NCI-H510A (cell line): ENCODE results near the gene GAN.

Source experiments
- DNase-seq: peaks from one replicate; lab custom pipeline; 2025; lab: John Stamatoyannopoulos, UW

Gene GAN

DNA sequence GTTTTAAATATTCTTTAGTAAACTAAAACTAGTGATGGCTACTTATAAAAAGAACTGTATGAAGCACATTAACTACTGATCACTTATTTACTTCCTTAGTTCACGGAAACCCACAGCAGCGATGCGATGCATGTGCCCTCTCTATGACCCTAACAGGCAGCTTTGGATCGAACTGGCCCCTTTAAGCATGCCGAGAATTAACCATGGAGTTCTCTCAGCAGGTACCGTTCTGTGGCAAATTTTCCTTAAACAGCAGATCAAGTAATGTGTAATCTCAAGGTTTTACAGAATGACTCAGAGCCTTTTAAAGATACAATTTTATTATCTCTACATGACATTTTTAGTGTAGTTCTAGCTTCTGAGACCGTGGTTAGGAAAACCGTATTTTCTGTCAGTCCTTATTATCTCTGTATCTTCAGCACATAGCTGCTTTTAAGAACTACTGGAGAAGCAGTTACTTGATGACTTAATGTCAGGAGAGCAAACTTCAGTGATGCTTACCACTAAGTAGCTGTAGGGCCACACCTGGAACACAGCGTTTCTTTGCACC lies 43.0 kb downstream of the GAN start:
- DNase-seq = no peak

DNA sequence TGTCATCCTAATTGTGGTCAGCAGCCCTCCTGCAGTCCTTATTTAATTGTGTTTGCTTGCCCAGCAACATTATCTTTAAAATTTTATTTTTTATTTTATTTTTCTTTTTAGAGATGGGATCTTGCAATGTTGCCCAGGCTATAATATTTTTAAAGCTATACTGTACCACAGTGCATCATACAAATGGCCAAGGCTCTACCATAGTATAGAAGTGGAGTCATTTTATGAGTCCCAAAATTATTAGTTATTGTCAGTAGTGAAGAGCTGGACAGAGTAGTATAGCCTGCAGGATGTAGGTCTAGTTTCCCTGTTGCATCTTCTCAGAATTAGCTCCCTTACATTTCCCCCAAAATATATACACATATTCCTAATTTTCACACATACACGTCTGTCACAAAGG lies 44.1 kb downstream of the GAN start:
- no peak for DNase-seq

DNA sequence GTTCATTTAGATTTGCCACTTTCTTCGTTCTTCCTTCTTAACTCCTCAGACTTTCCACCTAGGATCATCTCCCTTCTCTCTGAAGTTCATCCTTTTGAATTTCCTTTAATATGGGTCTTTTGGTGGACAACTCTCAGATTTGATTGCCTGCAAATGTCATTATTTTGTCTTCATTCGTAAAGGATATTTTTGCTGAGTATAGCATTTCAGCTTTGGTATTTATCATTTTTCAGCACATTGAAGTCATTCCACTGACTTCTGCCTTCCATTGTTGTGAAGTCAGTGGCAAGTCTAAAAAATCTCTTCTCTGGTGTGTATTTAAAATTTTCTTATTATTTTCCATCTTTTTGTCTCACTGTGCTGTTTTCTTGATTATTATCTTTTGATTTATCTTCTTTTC lies 45.4 kb downstream of the GAN start:
- no peak for DNase-seq

DNA sequence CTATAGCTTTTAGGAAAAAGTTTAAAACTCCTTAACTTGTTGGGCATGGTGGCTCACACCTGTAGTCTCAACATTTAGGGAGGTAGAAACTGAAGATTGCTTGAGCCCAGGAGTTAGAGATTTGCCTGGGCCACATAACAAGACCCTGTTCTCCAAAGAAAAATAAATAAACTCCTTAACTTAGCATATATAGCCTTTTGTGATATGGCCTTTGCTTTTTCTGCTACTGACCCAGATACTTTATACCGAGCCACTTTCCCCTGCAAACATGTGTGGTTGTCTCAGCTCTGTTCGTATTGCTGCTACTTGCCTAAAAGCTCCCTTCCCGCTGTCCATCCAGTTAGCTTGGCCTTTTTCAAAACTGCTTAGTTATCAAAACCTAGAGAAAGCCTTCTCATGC lies 51.0 kb downstream of the GAN start:
- DNase-seq = no peak

DNA sequence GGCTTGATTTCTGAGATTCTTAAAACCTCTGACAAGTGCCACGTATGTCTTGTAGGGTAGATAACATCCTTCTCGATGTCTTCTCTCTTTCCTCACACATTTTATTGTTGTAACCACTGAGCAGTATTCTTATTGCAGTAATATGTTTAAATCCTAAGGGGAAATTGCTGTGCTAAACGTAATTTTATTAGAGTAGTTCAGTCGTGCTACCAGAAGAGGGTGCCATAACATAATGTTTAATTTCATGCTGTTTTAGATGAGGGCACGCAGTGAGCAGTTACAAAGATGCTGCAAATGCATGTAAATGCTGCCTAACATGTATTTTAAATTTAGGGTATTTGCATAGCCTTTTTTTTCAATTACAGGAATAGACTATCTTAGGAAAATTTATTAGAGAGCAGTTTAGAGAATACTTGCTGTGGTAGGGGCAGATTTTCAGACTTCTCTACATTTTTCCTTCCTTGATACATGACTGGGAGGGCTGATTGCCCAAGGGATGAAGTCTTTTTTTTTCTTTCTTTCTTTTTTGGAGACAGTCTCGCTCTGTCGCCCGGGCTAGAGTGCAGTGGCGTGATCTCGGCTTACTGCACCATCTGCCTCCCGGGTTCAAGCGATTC lies 51.7 kb downstream of the GAN start:
- no peak for DNase-seq

DNA sequence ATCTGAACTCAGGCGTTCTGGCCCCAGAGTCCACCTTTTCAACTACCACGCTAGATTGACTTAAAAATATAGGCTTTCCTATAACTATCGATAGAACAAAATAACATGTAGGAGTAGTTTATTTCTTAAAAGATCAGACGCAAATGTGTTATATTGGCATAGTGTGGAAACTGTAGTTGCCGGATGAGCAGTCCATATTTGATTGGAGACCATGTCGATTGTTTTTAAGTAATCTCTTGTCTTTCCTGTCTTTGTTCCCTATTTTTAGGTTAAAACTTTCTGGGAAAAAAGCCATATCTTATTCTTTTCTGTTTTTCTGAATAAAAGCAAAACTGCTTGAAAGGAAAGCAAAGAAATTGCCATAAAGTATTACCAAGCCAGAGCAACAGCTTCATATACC lies 53.1 kb downstream of the GAN start:
- no peak for DNase-seq

DNA sequence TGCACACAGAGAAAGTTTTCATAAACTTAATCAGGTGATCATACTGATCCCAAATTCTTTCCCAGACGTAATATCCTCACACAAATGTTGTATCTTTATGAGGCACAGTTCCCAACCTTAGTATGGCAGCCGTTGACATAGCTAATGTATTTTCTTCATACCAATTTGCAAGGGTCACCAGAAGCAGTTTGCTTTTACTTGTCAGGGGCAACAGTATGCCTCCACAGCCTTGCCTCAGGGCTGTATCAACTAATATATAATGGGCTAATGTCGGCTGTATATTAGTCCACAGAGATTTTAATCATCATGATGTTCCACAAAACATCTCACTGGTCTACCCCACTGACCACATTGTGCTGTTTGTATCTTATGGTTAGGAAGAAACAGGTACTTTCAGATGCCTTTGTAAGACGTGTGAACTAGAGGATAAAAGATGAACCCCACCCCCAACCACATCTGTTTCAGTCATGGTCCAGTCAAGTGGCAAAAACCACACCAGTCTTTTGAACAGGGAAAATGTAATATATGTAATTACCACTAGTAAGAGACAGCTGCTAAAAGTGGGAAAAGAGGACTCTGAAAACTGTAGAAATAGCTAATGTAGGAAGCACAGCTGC lies 55.2 kb downstream of the GAN start:
- no peak for DNase-seq

DNA sequence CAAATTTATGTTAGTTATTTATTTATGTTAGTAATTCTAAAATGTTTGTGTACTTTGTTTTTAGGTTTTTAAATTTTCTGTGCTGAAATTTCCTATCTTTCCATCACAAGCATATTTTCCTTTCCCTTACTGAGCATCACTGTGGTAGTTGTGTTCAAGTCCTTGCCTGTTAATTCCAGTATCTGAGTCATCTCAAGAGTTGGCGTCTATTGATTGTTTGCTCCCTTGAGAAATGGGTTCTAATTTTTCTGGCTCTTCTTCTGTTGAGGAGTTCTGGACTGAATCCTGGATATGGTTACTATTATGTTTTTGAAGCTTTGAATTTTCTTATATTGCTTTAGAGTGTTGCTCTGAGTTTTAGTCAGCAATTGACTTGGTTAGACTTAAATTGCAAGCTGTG lies 56.3 kb downstream of the GAN start:
- DNase-seq = no peak

DNA sequence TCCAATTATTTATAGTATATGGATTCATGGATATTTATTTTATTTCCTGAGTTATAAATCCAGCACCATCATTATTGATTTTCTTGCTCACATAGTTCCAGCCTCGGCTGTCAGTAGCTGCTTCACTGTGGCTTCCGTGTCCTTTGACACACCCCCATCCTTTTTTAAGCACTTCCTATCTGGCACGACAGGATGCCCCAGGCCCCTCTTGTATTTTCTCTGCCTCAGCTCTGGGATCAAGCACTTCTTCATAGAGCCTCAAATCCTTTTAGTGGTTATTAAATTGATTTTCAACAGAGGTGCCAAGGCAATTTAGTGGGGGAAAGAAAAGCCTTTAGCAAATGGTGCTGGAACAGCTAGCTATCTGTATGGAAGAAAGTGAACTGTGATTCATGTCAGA lies 59.8 kb downstream of the GAN start:
- DNase-seq = no peak

DNA sequence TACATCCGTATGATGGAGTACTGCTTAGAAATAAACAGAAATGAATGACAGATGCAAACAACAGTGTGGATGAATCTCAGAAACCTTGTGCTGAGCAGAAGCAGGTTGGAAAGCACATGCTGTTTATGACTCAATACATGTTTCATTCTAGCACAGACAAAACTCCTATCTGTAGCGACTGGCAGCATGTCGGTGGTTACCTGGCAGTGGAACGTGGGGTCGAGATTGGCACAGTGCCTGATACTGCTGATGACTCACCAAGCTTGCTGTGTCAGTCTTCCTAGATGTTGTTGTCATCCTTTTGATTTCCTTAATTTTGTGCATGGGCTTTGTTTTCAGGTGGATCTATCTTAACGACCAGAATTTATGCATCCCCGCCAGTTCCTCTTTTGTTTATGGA lies 62.1 kb downstream of the GAN start:
- DNase-seq = no peak

DNA sequence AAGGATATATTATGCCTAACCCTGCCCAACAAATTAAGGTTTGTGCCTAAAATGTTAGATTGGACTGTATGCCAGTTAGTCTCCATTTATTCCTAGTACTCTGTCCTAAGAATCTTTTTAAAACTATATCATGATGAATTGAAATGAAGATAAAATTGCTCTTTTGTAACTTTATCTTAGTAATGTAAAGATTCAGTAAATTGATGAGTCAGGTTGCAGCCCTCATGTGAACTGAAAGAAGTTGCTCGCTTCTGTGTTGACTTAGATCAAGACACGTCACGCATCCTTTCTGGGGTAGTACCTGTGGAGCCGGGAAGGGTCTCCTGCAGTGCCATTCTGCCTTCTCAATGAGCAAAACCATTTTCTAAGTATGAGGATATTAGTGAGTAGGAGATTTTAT lies 63.3 kb downstream of the GAN start:
- DNase-seq = no peak

DNA sequence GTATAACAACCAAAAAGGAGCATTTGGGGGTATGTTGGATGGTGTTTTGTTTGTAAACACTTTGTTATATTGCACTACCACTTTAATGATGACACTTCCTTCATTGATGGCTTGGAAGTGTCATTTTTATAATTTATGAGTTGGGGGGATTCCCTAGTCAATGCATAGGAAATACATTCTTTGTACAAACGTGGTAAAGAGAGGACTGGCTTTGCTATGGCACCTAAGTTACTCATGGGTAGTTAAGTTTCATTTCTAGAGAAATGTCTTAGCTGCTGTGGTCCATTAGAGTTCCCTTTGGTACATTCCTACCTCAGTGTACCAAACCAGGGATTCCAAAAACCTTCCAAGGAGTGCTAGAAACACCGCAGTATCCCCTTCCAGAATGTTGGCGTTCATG lies 66.2 kb downstream of the GAN start:
- DNase-seq = no peak

DNA sequence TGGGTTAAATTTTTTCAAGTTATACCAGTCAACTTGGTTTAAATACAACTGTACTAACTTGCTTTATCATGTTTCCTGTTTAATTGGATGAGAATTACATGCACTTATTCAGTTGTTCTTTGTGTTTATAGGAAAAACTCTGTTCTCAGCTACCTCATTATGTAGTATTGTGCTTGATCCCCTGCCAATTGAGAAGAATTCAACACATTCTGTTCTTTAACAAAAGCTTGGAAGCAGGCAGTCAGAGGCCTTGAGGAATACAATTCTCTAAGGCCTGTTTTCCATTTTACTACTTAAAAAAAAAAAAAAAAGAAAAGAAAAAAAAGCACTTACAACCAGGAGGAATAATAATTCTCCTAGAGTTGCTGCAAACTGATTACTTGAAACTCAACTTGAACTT lies 69.2 kb downstream of the GAN start:
- DNase-seq = no peak

DNA sequence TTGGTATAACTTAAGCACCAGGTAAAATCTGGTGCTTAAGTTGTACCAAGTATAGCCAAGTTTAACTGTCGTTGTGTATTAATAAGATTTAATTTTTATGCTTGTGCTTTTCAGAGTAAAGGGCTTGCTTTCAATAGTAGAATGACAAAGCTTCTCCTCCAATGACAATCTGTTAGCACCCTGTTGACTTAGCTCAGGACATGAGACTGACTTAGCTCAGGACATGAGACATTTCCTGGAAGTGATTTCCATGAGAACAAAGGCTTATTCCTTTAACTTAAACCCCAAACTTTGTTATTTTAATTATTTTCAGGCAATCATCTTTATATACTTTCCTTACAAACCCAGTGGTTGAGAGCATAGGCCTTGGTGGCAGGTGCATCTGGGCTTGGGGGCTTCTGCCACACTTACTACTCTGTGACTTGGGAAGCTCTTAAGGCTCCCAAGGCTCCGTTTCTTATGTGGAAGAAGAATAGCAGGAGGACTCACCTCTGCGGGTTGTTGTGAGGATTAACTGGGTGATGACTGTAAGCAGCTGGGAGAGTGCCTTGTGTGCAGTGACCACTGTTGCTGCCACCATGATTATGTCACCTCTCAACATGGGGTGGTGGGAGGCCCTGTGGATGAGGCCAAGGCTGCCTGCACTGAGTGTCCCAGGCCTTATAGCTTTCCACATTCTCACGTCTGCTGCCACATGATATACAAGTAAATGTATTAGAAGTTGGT lies 70.4 kb downstream of the GAN start:
- no peak for DNase-seq

DNA sequence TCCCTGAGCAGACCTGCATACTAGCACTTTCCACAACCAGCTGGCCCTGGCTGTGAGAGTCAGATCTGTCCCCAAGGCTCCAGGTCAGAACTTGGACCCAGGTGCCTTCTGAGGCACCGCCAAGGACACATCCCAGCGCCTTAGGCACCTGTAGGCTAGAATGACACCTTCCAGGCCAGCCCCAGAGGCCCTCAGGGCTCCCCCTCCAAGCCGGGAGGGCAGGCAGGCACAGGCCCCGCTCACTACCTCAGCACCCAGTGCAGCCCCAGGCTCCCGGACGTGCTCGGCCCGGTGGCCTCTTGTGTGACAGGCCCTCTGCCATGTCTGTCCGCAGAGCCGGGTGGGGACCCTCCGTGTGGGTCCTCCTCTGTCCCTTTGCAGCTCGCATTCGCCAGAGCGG lies 73.6 kb downstream of the GAN start:
- no peak for DNase-seq

DNA sequence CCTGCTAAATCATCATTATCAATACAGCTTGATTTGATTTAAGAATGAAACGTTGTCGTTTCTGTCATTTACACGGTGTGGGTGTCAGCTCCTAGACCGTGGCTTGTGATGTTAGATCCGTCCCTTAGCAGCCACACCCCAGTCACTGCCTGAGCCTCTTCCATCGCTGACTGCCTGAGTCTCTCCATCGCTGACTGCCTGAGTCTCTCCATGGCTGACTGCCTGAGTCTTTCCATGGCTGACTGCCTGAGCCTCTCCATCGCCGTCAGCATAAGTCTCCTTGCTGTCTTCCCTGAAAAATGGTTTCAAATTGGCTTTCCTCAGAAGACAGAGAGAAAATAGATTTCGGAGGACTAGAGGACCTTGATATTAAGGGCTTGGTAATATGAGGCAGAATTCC lies 76.1 kb downstream of the GAN start:
- no peak for DNase-seq

DNA sequence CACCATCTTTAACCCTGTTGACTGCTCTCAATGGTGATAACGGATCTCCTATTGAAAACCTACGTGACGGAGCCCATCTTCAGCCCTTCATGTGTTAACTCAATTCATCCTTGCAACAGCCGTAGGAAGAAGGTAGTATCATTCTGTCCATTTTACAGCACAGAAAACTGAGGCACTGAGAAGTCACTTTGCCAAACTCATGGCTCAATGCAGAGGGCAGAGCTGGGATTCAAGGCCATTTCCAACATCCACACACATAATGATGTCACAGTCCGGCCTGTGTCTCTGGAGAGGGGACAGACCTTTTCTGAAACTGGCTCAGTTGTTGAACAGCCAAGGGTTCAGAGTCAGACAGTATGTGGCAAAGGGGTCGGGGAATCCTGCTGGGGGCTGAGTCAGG lies 77.2 kb downstream of the GAN start:
- no peak for DNase-seq

DNA sequence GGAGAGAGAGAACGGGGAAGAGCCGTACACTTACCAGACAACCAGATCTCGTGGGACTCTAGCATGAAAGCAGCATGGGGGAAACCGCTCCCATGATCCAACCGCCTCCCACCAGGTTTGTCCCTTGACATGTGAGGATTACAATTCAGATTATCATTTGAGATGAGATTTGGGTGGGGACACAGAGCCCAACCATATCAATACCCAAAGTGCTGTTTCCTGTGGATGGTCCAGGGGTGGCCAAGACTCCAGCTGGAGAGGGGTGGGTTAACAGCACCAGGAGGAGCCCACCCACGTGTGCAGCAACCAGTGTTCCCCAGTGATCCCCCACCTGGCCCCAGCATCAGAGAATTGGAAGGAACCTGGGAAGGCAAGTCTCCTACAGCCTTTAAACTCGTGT lies 79.7 kb downstream of the GAN start:
- no peak for DNase-seq

DNA sequence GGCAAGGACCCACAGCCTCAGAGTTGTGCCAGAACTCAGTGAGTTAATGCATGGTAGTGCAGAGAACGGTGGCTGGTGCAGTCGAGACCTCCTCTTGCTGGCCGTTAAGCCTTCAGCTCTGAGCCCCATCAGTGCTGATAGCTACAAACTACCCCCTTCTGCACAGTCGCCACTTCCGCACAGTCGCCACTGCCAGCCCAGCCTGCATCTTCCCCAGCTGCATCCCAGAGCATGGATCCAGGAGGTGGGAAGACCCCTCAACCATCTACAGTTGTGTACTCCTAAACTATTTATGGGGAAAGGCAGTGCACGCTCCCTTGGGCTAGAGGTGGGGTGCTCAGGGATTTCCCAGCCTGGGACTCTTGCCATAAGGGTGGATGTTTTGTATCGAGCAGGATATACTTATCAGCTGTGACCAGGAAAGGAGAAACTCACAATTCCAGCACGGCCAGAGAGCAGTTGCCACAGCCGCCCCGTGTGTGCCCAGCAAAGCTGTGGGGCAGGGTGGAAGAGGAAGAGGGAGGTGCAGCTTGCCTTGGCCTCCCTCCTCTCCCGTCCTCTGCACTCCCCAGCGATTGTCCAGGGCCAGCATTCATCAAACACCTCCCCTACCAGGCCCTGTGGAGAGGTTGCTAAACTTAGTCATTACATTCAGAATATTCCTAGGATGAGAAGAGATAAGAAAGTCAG lies 80.3 kb downstream of the GAN start:
- DNase-seq = no peak

DNA sequence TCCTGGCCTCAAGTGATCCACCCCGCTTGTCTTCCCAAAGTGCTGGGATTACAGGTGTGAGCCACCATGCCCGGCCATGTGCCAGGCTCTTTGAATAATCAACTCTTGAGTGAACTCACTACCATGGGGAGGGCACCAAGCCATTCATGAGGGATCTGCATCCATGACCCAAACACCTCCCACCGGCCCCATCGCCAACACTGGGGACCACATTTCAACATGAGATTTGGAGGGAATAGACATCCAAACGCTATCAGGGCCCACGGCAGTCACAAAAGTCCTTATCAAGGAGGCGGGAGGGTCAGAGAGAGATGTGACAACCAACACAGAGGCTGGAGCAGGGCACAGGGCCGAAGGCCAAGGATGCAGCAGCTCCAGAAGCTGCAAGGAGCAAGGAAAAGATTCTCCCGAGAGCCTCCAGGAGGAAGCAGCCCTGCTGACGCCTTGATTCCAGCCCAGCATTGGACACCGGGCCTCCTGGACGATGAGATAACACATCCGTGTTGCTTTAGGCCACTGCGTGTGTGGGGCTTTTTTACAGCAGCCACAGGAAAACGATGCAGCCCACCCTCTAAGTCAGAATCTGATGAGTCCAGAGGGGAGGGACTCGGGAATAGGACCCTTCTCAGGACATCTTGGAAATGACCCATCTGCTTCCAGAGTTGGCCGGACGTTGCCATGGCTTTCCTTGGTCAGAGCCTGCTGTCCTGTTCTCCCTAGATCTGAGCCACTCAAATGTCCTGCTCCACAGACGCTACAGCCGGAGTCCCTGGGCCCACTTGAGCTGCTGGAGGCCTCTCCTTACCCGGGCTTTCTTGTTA lies 82.5 kb downstream of the GAN start:
- no peak for DNase-seq

DNA sequence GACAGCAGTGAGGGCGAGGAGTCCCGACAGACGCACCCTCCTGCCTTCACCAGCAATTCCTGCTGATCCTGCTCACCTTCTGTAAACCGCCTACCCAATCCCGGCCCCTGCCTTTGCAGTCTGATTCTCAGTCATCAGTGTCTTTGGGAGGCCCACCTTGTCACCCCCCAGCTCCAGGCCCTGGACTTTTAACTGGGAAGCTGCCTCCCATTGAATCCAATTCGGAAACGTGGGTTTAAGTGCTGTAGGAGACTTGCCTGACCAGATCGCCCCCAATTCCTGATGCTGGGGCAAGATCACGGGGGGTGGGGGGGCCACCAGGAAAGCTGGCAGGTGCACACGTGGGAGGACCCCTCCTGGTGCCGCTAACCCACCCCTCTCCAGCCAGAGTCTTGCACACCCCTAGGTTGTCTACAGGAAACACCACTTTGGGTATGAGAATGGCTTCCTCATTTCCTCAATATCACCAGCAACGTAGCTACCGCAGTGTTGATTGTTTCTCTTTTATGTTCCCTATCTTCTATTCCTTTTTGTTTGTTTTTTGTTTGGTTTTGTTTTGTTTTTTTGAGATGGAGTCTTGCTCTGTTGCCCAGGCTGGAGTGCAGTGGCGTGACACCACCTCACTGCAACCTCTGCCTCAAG lies 83.2 kb downstream of the GAN start:
- no peak for DNase-seq

DNA sequence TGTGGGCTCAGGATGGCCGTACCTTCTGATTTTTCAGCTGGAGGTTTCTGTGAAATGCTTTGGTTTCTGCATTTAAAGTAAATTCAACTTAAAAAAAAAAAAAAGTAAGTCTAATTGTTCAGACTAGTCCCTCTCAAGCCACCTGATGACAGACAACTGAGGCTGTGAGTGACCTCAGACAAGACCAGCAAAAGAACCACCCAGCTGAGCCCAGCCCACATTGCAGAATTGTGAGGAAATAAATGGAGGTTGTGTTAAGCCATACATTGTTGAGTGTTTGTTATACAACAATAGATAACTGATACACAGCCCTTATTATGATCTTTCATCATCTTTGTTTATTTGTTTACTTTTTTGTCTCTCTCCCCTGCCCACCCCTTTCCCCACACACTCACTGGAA lies 85.1 kb downstream of the GAN start:
- no peak for DNase-seq
